ENCODE results near the gene PIP5K1A. TPM values are rescaled to one million over a fixed set of nuclear protein-coding genes. Genes with fewer than 3 reads are reported as not detected.
"Not testable (repeated sequence)": the region's sequence is repeated elsewhere in the genome, so short reads cannot be mapped to it uniquely, and the experiment has no call there.

PIP5K1A gene
- polyA plus RNA-seq, 1 of the 3 experiments (the other 2 are of a cell fraction) = 66.0 TPM

GRCh38 chr1:151193856-151194255 is 4.5 kb upstream of the PIP5K1A start:
- Histone ChIP-seq H3K4me3 (ENCODE audit: low read depth in 2 of 2, low read length in 1 of 2) (no peak overlapping the region), H3K4me1 (ENCODE audit: control insufficient read depth in 1 of 2, insufficient read depth in 2 of 2, low read depth in 1 of 2, low read length in 1 of 2) (peaks cover 0 to 9% of the 10 kb centered on the region in 2 experiments; a peak in 2 of 4 replicates), H3K9me3 (no peaks in the 10 kb centered on the region), H3K9ac (no peak overlapping the region), H2AFZ (ENCODE audit: low read depth) (no peak overlapping the region), H3K4me2 (no peak overlapping the region), H3K27me3 (ENCODE audit: insufficient read depth) (no peaks in the 10 kb centered on the region), H3K79me2 (ENCODE audit: insufficient read depth) (peaks cover 14% of the 10 kb centered on the region), H3K27ac (ENCODE audit: low read depth in 2 of 2, low read length in 1 of 2) (no peak overlapping the region), H3K9me2 (no peaks in the 10 kb centered on the region), H3K36me3 (replicated peaks in 1 of 2; ENCODE audit: control insufficient read depth in 1 of 2, insufficient read depth in 2 of 2, low read length in 1 of 2) (no peaks in the 10 kb centered on the region), H4K20me1 (ENCODE audit: insufficient read depth) (no peaks in the 10 kb centered on the region), H3F3A (replicated peaks; ENCODE audit: insufficient read depth) (peaks cover 31% of the 10 kb centered on the region)
- ChIA-PET CTCF (interaction anchor here (1.9 kb wide), 1 partner anchor 58 kb away, joined by 8 read pairs; no protein-coding TSS in a partner anchor), POLR2A (no interaction called here)
- DNase-seq = no peak
- no peak for TF ChIP-seq GATA2 (CRISPR knock-in tag; IDR thresholded peaks at IDR 0.05)
- no peak for TF ChIP-seq TCF12 (IDR thresholded peaks at IDR 0.05)
- TF ChIP-seq RAD21 (IDR thresholded peaks at IDR 0.05; ENCODE audit: low read length) = no peak
- TF ChIP-seq GABPA (IDR thresholded peaks at IDR 0.05; ENCODE audit: low read depth) = no peak
- TF ChIP-seq FOXM1 (IDR thresholded peaks at IDR 0.05; ENCODE audit: low read depth) = no peak
- no peak for TF ChIP-seq SIN3A (IDR thresholded peaks at IDR 0.05; ENCODE audit: borderline replicate concordance, low read depth, low read length)
- no peak for TF ChIP-seq YY1 (IDR thresholded peaks at IDR 0.05; ENCODE audit: low read depth)
- TF ChIP-seq, protein P1, sequence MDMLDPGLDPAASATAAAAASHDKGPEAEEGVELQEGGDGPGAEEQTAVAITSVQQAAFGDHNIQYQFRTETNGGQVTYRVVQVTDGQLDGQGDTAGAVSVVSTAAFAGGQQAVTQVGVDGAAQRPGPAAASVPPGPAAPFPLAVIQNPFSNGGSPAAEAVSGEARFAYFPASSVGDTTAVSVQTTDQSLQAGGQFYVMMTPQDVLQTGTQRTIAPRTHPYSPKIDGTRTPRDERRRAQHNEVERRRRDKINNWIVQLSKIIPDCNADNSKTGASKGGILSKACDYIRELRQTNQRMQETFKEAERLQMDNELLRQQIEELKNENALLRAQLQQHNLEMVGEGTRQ (IDR thresholded peaks at IDR 0.05; ENCODE audit: borderline replicate concordance, low read depth, low read length) = no peak
- TF ChIP-seq MAX (IDR thresholded peaks at IDR 0.05; ENCODE audit: low read depth) = no peak
- TF ChIP-seq MXI1 (IDR thresholded peaks at IDR 0.05; ENCODE audit: low read depth, low read length) = no peak
- TF ChIP-seq JUND (IDR thresholded peaks at IDR 0.05) = no peak
- no peak for TF ChIP-seq POLR2AphosphoS5 (IDR thresholded peaks at IDR 0.05; ENCODE audit: low read depth, low read length)
- TF ChIP-seq FOXJ3 (CRISPR knock-in tag; IDR thresholded peaks at IDR 0.05) = no peak
- 70% methylated on average over 1 of the region's 1 CpG for WGBS (ENCODE audit: low lambda C conversion rate)

GRCh38 chr1:151194894-151195594 is 3.3 kb upstream of the PIP5K1A start:
- Histone ChIP-seq H3K9ac (peak overlapping the region; percentile 53; the same call in 1 of the 2 replicates), H3K79me2 (ENCODE audit: insufficient read depth) (peaks cover 16% of the 10 kb centered on the region), H3K27ac (ENCODE audit: low read depth in 2 of 2, low read length in 1 of 2) (peak overlapping the region; percentile 80 to 93), H3F3A (replicated peaks; ENCODE audit: insufficient read depth) (peaks cover 43% of the 10 kb centered on the region), H3K4me3 (ENCODE audit: low read depth in 2 of 2, low read length in 1 of 2) (peak overlapping the region in 1 of 2 experiments; percentile 12; a peak in 2 of 4 replicates), H2AFZ (ENCODE audit: low read depth) (peak overlapping the region; percentile 91), H3K4me2 (peak overlapping the region; percentile 48; the same call in 1 of the 2 replicates)
- H3K36me3 ChIP-seq (replicated peaks in 1 of 2; ENCODE audit: control insufficient read depth in 1 of 2, insufficient read depth in 2 of 2, low read length in 1 of 2); H3K27me3 ChIP-seq (ENCODE audit: insufficient read depth); H3K9me3 ChIP-seq; H4K20me1 ChIP-seq (ENCODE audit: insufficient read depth); H3K4me1 ChIP-seq (ENCODE audit: control insufficient read depth in 1 of 2, insufficient read depth in 2 of 2, low read depth in 1 of 2, low read length in 1 of 2); DNase-seq; H3K9me2 ChIP-seq: not testable (repeated sequence)
- 60% methylated on average over 17 of the region's 17 CpGs for WGBS (ENCODE audit: low lambda C conversion rate)
- CTCF ChIA-PET = interaction anchor here (0.6 to 3.0 kb wide), 6 partner anchors 11 to 57 kb away, joined by 3 to 27 read pairs (median 4); no protein-coding TSS in a partner anchor
- POLR2A ChIA-PET = interaction anchor here (0.8 kb wide), 1 partner anchor 57 kb away, joined by 3 read pairs; no protein-coding TSS in a partner anchor
- TF ChIP-seq EP300 (IDR thresholded peaks at IDR 0.05; ENCODE audit: borderline replicate concordance in 1 of 2, low read depth in 1 of 2, low read length in 1 of 2) (peak in 1 of 2 experiments; percentile 35; a peak in 1 of 4 replicates), FOSL2 (IDR thresholded peaks at IDR 0.05; ENCODE audit: borderline replicate concordance, low read depth) (peak; percentile 69; the same call in 1 of the 2 replicates), JUND (IDR thresholded peaks at IDR 0.05) (peak; percentile 60; the same call in 1 of the 2 replicates), TEAD4 (IDR thresholded peaks at IDR 0.05; ENCODE audit: borderline replicate concordance, insufficient read depth) (peak; percentile 73), NFIC (IDR thresholded peaks at IDR 0.05; ENCODE audit: borderline replicate concordance) (peak; percentile 66)
- TF ChIP-seq, protein P2, sequence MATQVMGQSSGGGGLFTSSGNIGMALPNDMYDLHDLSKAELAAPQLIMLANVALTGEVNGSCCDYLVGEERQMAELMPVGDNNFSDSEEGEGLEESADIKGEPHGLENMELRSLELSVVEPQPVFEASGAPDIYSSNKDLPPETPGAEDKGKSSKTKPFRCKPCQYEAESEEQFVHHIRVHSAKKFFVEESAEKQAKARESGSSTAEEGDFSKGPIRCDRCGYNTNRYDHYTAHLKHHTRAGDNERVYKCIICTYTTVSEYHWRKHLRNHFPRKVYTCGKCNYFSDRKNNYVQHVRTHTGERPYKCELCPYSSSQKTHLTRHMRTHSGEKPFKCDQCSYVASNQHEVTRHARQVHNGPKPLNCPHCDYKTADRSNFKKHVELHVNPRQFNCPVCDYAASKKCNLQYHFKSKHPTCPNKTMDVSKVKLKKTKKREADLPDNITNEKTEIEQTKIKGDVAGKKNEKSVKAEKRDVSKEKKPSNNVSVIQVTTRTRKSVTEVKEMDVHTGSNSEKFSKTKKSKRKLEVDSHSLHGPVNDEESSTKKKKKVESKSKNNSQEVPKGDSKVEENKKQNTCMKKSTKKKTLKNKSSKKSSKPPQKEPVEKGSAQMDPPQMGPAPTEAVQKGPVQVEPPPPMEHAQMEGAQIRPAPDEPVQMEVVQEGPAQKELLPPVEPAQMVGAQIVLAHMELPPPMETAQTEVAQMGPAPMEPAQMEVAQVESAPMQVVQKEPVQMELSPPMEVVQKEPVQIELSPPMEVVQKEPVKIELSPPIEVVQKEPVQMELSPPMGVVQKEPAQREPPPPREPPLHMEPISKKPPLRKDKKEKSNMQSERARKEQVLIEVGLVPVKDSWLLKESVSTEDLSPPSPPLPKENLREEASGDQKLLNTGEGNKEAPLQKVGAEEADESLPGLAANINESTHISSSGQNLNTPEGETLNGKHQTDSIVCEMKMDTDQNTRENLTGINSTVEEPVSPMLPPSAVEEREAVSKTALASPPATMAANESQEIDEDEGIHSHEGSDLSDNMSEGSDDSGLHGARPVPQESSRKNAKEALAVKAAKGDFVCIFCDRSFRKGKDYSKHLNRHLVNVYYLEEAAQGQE (IDR thresholded peaks at IDR 0.05; ENCODE audit: low read depth, low read length) = 0 out of 2 replicates have a peak, but pooled peaks have one; percentile 8

Measured in SK-N-SH (cell line).